Esophagus muscularis mucosa (tissue), 4 donors: Measurements from ENCODE around the gene SERPINB6. TPM values are rescaled to one million over a fixed set of nuclear protein-coding genes. Genes with fewer than 3 reads are reported as not detected.
A peak's percentile ranks its signal among the peaks of the same experiment; 100 is the strongest.

Experiments used
- DNase-seq: peaks from one replicate; pipeline ENCODE4 v3.0.0-alpha.2; 2017; ENCODE audit errors: extremely low spot score
- H3K27ac ChIP-seq, 4 donors: fragments of 200-600 bp; sonication (generic); replicated peaks in 1 of 4; 1 replicate in 3 of 4; 2 replicates in 1 of 4; pipeline ENCODE4 v1.5.1; 2016 to 2019; ENCODE audit warnings: mild to moderate bottlenecking in 1 of 4
- H3K27me3 ChIP-seq, 4 donors: fragments of 200-600 bp; sonication (generic); one replicate each; pipeline versions ENCODE4 v1.5.1 to v1.6.0; 2016 to 2019
- H3K36me3 ChIP-seq, 4 donors: fragments of 200-600 bp; sonication (generic); one replicate each; pipeline ENCODE4 v1.5.1; 2016 to 2019
- H3K4me1 ChIP-seq, 4 donors: fragments of 200-600 bp; sonication (generic); one replicate each; pipeline ENCODE4 v1.5.1; 2016 to 2019
- H3K4me3 ChIP-seq, 4 donors: fragments of 200-600 bp; sonication (generic); 1 replicate in 2 of 4; 2 replicates in 2 of 4; pipeline ENCODE4 v1.5.1; 2016 to 2019; ENCODE audit warnings: mild to moderate bottlenecking in 4 of 4, moderate library complexity in 1 of 4
- H3K9me3 ChIP-seq, 4 donors: fragments of 200-600 bp; sonication (generic); 1 replicate in 3 of 4; 2 replicates in 1 of 4; pipeline ENCODE4 v1.5.1; 2016 to 2019
- CTCF ChIP-seq, 3 experiments: fragments of 200-600 bp in 2 of 3; fragments of 450-650 bp in 1 of 3; sonication (generic) in 2 of 3; IDR thresholded peaks; one replicate each; pipeline ENCODE4 v1.5.1; 2017 to 2019; ENCODE audit warnings: antibody characterized with exemption in 3 of 3, mild to moderate bottlenecking in 2 of 3, moderate library complexity in 1 of 3
- EP300 ChIP-seq: sonication (generic); formaldehyde crosslinking; IDR thresholded peaks from one replicate; pipeline ENCODE4 v1.6.1; 2017; ENCODE audit warnings: antibody characterized with exemption
- POLR2A ChIP-seq: fragments of 450-650 bp; IDR thresholded peaks from one replicate; pipeline ENCODE4 v1.6.1; 2017; ENCODE audit warnings: antibody characterized with exemption, moderate library complexity, mild to moderate bottlenecking, low read depth
- POLR2AphosphoS5 ChIP-seq, 2 donors: sonication (generic); formaldehyde crosslinking; IDR thresholded peaks; one replicate each; pipeline ENCODE4 v1.6.1; 2017; ENCODE audit warnings: antibody characterized with exemption in 2 of 2
- WGBS: methylation state at CpG from one replicate; pipeline ENCODE4 v1.1.5; 2018; 5-methylcytosine and 5-hydroxymethylcytosine counted together
- intact Hi-C: fragments of 100-400 bp; cut with DNase I; formaldehyde crosslinking; loops from one replicate; pipeline ENCODE4 v1.15.1; 2023
- total RNA-seq, 4 donors: library from RNA; depleted of rRNA; stranded (reverse); fragments of >200 nt; gene quantifications; one replicate each; pipeline versions ENCODE4 v1.1.0 to v1.2.1, GENCODE V29; 2016

SERPINB6 gene
- total RNA-seq, 4 donors from 2014 or later = 114 to 125 (median 124) TPM

- intact Hi-C loops = no loop called here
- Histone ChIP-seq H3K27ac (no peak overlapping the region), H3K36me3 (peaks cover 0 to 6% (median 0%) of the 10 kb centered on the region in 4 donors), H3K9me3 (no peaks in the 10 kb centered on the region), H3K27me3 (no peaks in the 10 kb centered on the region), H3K4me3 (no peak overlapping the region), H3K4me1 (peaks cover 43 to 71% (median 69%) of the 10 kb centered on the region in 4 donors)
- DNase-seq = no peak
- TF ChIP-seq POLR2A = no peak
- no peak for TF ChIP-seq CTCF (IDR thresholded peaks at IDR 0.05)
- 90% methylated on average over 17 of the region's 17 CpGs for WGBS
These were observed 6.4 kb downstream of the SERPINB6 start for GRCh38 chr6:2964793-2965505.

- Histone ChIP-seq H3K36me3 (peaks cover 0 to 7% (median 3%) of the 10 kb centered on the region in 4 donors), H3K4me1 (peaks cover 45 to 71% (median 64%) of the 10 kb centered on the region in 4 donors), H3K9me3 (no peaks in the 10 kb centered on the region), H3K4me3 (no peak overlapping the region), H3K27ac (no peak overlapping the region), H3K27me3 (no peaks in the 10 kb centered on the region)
- intact Hi-C loops = no loop called here
- 94% methylated on average over 8 of the region's 8 CpGs for WGBS
- no peak for TF ChIP-seq CTCF (IDR thresholded peaks at IDR 0.05)
- TF ChIP-seq EP300 = no peak
- TF ChIP-seq POLR2AphosphoS5 (IDR thresholded peaks at IDR 0.05) = no peak
- no peak for TF ChIP-seq POLR2A
- DNase-seq = no peak
These were observed 7.6 kb downstream of the SERPINB6 start for GRCh38 chr6:2963756-2964155.

DNA sequence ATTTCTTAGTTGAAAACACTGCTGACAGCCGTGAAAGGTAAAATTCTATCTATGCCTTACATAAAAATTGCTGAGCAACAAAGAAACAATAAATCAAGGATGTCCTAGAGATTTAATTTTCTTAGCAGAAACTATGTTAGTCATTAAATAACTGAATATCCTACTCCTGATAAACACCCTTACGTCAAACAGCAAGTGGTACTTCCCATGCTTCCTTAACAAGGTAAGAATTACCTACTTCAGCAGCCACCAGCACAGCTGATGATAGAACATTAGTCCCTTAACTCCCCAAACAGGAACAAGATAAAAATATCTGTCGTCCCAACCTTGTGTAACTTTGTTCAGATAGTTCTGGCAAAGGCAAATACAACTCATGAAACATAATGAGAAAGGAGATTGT lies 8.7 kb downstream of the SERPINB6 start:
- H3K4me1 ChIP-seq = peaks cover 57 to 77% (median 72%) of the 10 kb centered on the region in 4 donors
- 63% methylated on average over 3 of the region's 3 CpGs for WGBS

DNA sequence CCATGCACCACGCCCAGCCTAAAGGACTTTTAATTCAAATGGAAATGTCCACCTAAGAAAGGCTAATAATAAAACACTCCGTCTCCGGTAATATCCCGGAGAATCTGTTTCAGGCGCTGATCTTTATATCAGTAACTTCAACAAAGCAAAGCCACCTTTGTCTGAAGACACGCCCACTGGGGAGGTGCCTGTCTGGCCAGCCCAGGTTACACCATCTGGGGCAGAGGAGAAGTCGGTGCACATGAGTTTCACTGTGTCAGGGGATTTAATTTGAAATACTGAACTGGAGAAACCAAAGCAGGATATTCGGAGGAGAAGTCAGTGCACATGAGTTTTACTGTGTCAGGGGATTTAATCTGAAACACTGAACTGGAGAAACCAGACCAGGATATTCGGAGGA lies 9.4 kb downstream of the SERPINB6 start:
- Histone ChIP-seq H3K4me1 (peaks cover 63 to 77% (median 73%) of the 10 kb centered on the region in 4 donors), H3K4me3 (no peak overlapping the region), H3K36me3 (peaks cover 0 to 7% (median 1%) of the 10 kb centered on the region in 4 donors), H3K27me3 (no peaks in the 10 kb centered on the region), H3K27ac (peak overlapping the region; percentile 33 to 77 (median 60)), H3K9me3 (no peaks in the 10 kb centered on the region)
- DNase-seq = no peak
- TF ChIP-seq POLR2A (no peak), POLR2AphosphoS5 (IDR thresholded peaks at IDR 0.05) (no peak)
- 90% methylated on average over 9 of the region's 9 CpGs for WGBS
- intact Hi-C loops = no loop called here

More for the DNA sequence above, 8.7 kb downstream of the SERPINB6 start:
- H3K36me3 ChIP-seq = peaks cover 0 to 7% (median 1%) of the 10 kb centered on the region in 4 donors
- no peak overlapping the region for H3K4me3 ChIP-seq
- no peaks in the 10 kb centered on the region for H3K9me3 ChIP-seq
- intact Hi-C loops = no loop called here
- no peak for DNase-seq
- H3K27me3 ChIP-seq = no peaks in the 10 kb centered on the region
- TF ChIP-seq POLR2A = no peak
- no peak for TF ChIP-seq EP300
- no peak for TF ChIP-seq CTCF (IDR thresholded peaks at IDR 0.05)
- TF ChIP-seq POLR2AphosphoS5 (IDR thresholded peaks at IDR 0.05) = no peak
- peak overlapping the region; percentile 8 to 77 (median 50) for H3K27ac ChIP-seq

- intact Hi-C loops = no loop called here
- peaks cover 0 to 10% (median 3%) of the 10 kb centered on the region in 4 donors for H3K36me3 ChIP-seq
- WGBS = 89% methylated on average over 7 of the region's 7 CpGs
- H3K4me3 ChIP-seq = no peak overlapping the region
- no peaks in the 10 kb centered on the region for H3K27me3 ChIP-seq
- H3K4me1 ChIP-seq = peaks cover 68 to 77% (median 73%) of the 10 kb centered on the region in 4 donors
- TF ChIP-seq POLR2A (no peak), EP300 (no peak), CTCF (IDR thresholded peaks at IDR 0.05) (no peak)
- H3K9me3 ChIP-seq = no peaks in the 10 kb centered on the region
- DNase-seq = no peak
- peak overlapping the region; percentile 33 to 77 (median 60) for H3K27ac ChIP-seq
These were observed 9.9 kb downstream of the SERPINB6 start for GRCh38 chr6:2961506-2961905.
